Mammary epithelial cell (primary cell): ENCODE data around the gene LRRC7.

Experiments used
- EZH2 ChIP-seq: IDR thresholded peaks from 2 replicates; pipeline ENCODE4 v1.6.1; 2012; ENCODE audit warnings: low read length, inconsistent platforms, borderline replicate concordance
- TF ChIP-seq, protein P1 (sequence below), 2 donors: IDR thresholded peaks in 1 of 2; conservative IDR thresholded peaks in 1 of 2; 2 replicates each; pipeline ENCODE4 v1.5.1; 2011 to 2012; ENCODE audit warnings: inconsistent platforms in 2 of 2, low read length in 2 of 2, mild to moderate bottlenecking in 2 of 2, control low read depth in 1 of 2, low read depth in 1 of 2; ENCODE audit not compliant: insufficient read depth in 1 of 2; ENCODE audit errors: extremely low read depth in 1 of 2

DNA sequence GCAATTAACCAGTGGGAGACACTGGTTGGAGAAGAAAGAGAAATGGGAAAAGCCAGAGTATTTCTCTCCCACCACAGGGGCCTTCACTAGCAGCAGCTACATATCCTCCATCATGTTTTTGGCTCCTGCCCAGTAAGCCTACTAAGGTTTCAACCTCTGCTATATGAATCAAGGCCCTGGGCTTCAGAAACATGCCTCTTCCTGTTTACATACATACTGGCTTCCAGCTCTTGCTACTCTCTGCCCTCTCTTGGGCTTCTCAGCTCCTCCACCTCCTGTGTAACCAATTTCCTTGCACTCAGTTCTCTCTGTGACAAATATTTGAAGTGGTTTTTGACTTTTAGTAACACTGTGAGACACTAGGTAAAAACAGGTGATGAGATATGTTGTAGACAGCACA, 80.8 kb downstream of the LRRC7 start:
- TF ChIP-seq, protein P1, sequence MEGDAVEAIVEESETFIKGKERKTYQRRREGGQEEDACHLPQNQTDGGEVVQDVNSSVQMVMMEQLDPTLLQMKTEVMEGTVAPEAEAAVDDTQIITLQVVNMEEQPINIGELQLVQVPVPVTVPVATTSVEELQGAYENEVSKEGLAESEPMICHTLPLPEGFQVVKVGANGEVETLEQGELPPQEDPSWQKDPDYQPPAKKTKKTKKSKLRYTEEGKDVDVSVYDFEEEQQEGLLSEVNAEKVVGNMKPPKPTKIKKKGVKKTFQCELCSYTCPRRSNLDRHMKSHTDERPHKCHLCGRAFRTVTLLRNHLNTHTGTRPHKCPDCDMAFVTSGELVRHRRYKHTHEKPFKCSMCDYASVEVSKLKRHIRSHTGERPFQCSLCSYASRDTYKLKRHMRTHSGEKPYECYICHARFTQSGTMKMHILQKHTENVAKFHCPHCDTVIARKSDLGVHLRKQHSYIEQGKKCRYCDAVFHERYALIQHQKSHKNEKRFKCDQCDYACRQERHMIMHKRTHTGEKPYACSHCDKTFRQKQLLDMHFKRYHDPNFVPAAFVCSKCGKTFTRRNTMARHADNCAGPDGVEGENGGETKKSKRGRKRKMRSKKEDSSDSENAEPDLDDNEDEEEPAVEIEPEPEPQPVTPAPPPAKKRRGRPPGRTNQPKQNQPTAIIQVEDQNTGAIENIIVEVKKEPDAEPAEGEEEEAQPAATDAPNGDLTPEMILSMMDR (conservative IDR thresholded peaks at IDR 0.05 in 1 of 2, IDR thresholded peaks at IDR 0.05 in 1 of 2; ENCODE audit: extremely low read depth in 1 of 2, insufficient read depth in 1 of 2, low read depth in 1 of 2, low read length in 2 of 2): no peak
- TF ChIP-seq EZH2: no peak
